ENCODE measurements around the gene PCCA.

DNA sequence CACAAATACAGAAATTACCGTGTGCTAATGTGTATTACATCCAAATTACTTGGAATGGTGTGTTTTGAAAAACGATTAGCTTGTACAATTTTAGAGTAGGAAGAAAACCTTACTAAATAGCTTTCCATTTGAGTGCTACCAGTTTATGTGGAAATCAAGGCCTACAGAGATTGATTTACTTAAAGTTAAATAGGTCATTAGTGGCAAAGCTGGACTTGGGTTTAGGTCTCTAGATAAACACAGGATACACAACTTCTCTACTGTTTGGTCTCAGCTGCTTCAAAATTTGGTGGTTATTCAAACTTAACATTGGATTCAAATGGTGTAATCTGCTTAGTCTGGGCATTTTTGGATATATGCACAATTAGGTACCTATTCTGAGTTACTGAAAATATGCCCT is 21.4 kb downstream of the PCCA start:
- TF ChIP-seq RCOR1 (IDR thresholded peaks at IDR 0.05; ENCODE audit: low read depth, low read length) (no peak), POLR2A (IDR thresholded peaks at IDR 0.05; ENCODE audit: low read length) (no peak)
- TF ChIP-seq, protein P1, sequence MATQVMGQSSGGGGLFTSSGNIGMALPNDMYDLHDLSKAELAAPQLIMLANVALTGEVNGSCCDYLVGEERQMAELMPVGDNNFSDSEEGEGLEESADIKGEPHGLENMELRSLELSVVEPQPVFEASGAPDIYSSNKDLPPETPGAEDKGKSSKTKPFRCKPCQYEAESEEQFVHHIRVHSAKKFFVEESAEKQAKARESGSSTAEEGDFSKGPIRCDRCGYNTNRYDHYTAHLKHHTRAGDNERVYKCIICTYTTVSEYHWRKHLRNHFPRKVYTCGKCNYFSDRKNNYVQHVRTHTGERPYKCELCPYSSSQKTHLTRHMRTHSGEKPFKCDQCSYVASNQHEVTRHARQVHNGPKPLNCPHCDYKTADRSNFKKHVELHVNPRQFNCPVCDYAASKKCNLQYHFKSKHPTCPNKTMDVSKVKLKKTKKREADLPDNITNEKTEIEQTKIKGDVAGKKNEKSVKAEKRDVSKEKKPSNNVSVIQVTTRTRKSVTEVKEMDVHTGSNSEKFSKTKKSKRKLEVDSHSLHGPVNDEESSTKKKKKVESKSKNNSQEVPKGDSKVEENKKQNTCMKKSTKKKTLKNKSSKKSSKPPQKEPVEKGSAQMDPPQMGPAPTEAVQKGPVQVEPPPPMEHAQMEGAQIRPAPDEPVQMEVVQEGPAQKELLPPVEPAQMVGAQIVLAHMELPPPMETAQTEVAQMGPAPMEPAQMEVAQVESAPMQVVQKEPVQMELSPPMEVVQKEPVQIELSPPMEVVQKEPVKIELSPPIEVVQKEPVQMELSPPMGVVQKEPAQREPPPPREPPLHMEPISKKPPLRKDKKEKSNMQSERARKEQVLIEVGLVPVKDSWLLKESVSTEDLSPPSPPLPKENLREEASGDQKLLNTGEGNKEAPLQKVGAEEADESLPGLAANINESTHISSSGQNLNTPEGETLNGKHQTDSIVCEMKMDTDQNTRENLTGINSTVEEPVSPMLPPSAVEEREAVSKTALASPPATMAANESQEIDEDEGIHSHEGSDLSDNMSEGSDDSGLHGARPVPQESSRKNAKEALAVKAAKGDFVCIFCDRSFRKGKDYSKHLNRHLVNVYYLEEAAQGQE (IDR thresholded peaks at IDR 0.05): no peak
- TF ChIP-seq, protein P2, sequence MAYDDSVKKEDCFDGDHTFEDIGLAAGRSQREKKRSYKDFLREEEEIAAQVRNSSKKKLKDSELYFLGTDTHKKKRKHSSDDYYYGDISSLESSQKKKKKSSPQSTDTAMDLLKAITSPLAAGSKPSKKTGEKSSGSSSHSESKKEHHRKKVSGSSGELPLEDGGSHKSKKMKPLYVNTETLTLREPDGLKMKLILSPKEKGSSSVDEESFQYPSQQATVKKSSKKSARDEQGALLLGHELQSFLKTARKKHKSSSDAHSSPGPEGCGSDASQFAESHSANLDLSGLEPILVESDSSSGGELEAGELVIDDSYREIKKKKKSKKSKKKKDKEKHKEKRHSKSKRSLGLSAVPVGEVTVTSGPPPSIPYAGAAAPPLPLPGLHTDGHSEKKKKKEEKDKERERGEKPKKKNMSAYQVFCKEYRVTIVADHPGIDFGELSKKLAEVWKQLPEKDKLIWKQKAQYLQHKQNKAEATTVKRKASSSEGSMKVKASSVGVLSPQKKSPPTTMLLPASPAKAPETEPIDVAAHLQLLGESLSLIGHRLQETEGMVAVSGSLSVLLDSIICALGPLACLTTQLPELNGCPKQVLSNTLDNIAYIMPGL (CRISPR knock-in tag; IDR thresholded peaks at IDR 0.05; ENCODE audit: borderline replicate concordance): no peak

Measured in A549 (cell line).